Uterus (tissue), 4 donors: Measurements from ENCODE around the gene NOL12. TPM values are rescaled to one million over a fixed set of nuclear protein-coding genes. Genes with fewer than 3 reads are reported as not detected.
A peak's percentile ranks its signal among the peaks of the same experiment; 100 is the strongest.

ENCODE experiments used
- DNase-seq, 2 donors: peaks; one replicate each; pipeline ENCODE4 v3.0.0-alpha.2; 2019 to 2020
- H3K27ac ChIP-seq, 2 donors: fragments of 200-600 bp; sonication (generic); 1 replicate in 1 of 2; 2 replicates in 1 of 2; pipeline ENCODE4 v1.5.1; 2016 to 2018
- H3K27me3 ChIP-seq, 2 donors: fragments of 200-600 bp; sonication (generic); one replicate each; pipeline ENCODE4 v1.5.1; 2018 to 2019; ENCODE audit warnings: control low read depth in 1 of 2
- H3K36me3 ChIP-seq, 2 donors: fragments of 200-600 bp; sonication (generic); one replicate each; pipeline ENCODE4 v1.5.1; 2019; ENCODE audit warnings: control low read depth in 1 of 2
- H3K4me1 ChIP-seq, 2 donors: fragments of 200-600 bp; sonication (generic); one replicate each; pipeline ENCODE4 v1.5.1; 2018 to 2019; ENCODE audit warnings: control low read depth in 1 of 2
- H3K4me3 ChIP-seq, 2 donors: fragments of 200-600 bp; sonication (generic); 1 replicate in 1 of 2; 2 replicates in 1 of 2; pipeline ENCODE4 v1.5.1; 2018 to 2019; ENCODE audit warnings: mild to moderate bottlenecking in 1 of 2
- H3K9me3 ChIP-seq, 2 donors: fragments of 200-600 bp; sonication (generic); one replicate each; pipeline ENCODE4 v1.5.1; 2019; ENCODE audit warnings: control low read depth in 1 of 2
- POLR2A ChIP-seq, 2 donors: fragments of 450-650 bp; IDR thresholded peaks; one replicate each; pipeline ENCODE4 v1.6.1; 2016; ENCODE audit warnings: antibody characterized with exemption in 2 of 2, mild to moderate bottlenecking in 1 of 2, moderate library complexity in 1 of 2
- intact Hi-C: fragments of 100-400 bp; cut with DNase I; formaldehyde crosslinking; loops from one replicate; pipeline ENCODE4 v1.15.1; 2023; ENCODE audit warnings: low total_unique reads
- total RNA-seq, 4 donors: library from RNA; depleted of rRNA in 3 of 4; stranded (reverse); fragments of >200 nt in 3 of 4; gene quantifications; one replicate each; pipeline versions ENCODE4 v1.1.0 to v1.2.4, GENCODE V29; 2014 to 2023
- TF ChIP-seq, protein P1 (sequence below), 4 experiments: fragments of 200-600 bp in 2 of 4; fragments of 450-650 bp in 2 of 4; sonication (generic) in 2 of 4; IDR thresholded peaks; one replicate each; pipeline ENCODE4 v1.5.1; 2016 to 2019; ENCODE audit warnings: antibody characterized with exemption in 4 of 4, mild to moderate bottlenecking in 2 of 4, moderate library complexity in 1 of 4
- donor health status: DM: yes; HTN: yes; CAD: no.

The NOL12 gene
- total RNA-seq, 4 donors from 2014 or later: 11.8 to 74.3 (median 20.9) TPM

- Histone ChIP-seq H3K9me3 (no peaks in the 10 kb centered on the region), H3K36me3 (no peaks in the 10 kb centered on the region), H3K4me3 (no peak overlapping the region), H3K27ac (no peak overlapping the region), H3K4me1 (peaks cover 0 to 7% of the 10 kb centered on the region in 2 donors), H3K27me3 (no peaks in the 10 kb centered on the region)
- TF ChIP-seq POLR2A (IDR thresholded peaks at IDR 0.05): no peak
- TF ChIP-seq, protein P1, sequence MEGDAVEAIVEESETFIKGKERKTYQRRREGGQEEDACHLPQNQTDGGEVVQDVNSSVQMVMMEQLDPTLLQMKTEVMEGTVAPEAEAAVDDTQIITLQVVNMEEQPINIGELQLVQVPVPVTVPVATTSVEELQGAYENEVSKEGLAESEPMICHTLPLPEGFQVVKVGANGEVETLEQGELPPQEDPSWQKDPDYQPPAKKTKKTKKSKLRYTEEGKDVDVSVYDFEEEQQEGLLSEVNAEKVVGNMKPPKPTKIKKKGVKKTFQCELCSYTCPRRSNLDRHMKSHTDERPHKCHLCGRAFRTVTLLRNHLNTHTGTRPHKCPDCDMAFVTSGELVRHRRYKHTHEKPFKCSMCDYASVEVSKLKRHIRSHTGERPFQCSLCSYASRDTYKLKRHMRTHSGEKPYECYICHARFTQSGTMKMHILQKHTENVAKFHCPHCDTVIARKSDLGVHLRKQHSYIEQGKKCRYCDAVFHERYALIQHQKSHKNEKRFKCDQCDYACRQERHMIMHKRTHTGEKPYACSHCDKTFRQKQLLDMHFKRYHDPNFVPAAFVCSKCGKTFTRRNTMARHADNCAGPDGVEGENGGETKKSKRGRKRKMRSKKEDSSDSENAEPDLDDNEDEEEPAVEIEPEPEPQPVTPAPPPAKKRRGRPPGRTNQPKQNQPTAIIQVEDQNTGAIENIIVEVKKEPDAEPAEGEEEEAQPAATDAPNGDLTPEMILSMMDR (IDR thresholded peaks at IDR 0.05): no peak
- intact Hi-C loops: no loop called here
- DNase-seq: no peak
Measured at GRCh38 chr22:37664249-37665101, 21.7 kb upstream of the NOL12 start.

DNA sequence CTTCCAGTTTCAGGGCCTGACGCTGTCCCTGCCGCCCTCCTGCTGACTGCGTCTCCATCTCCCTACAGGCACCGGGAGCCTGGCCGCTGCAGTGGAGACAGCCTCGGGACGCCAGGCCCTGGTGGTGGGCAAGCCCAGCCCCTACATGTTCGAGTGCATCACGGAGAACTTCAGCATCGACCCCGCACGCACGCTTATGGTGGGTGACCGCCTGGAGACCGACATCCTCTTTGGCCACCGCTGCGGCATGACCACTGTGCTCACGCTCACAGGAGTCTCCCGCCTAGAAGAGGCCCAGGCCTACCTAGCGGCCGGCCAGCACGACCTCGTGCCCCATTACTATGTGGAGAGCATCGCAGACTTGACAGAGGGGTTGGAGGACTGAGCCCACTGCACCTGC is 20.7 kb upstream of the NOL12 start:
- Histone ChIP-seq H3K36me3 (no peaks in the 10 kb centered on the region), H3K9me3 (no peaks in the 10 kb centered on the region), H3K4me1 (peaks cover 0 to under 1% of the 10 kb centered on the region in 2 donors), H3K27ac (no peak overlapping the region), H3K4me3 (no peak overlapping the region), H3K27me3 (no peaks in the 10 kb centered on the region)
- intact Hi-C loops: no loop called here
- TF ChIP-seq, protein P1 (IDR thresholded peaks at IDR 0.05): no peak
- no peak for TF ChIP-seq POLR2A (IDR thresholded peaks at IDR 0.05)
- DNase-seq: no peak

GRCh38 chr22:37669586-37669985 is 16.6 kb upstream of the NOL12 start:
- no peak for DNase-seq
- no peak overlapping the region for H3K27ac ChIP-seq
- peaks cover 0 to 9% of the 10 kb centered on the region in 2 donors for H3K4me1 ChIP-seq
- intact Hi-C loops: no loop called here
- TF ChIP-seq POLR2A (IDR thresholded peaks at IDR 0.05): no peak
- TF ChIP-seq, protein P1 (IDR thresholded peaks at IDR 0.05): no peak
- H3K9me3 ChIP-seq: no peaks in the 10 kb centered on the region
- no peak overlapping the region for H3K4me3 ChIP-seq
- H3K27me3 ChIP-seq: no peaks in the 10 kb centered on the region
- H3K36me3 ChIP-seq: no peaks in the 10 kb centered on the region

- DNase-seq: no peak
- H3K27me3 ChIP-seq: no peaks in the 10 kb centered on the region
- no peak overlapping the region for H3K4me3 ChIP-seq
- H3K36me3 ChIP-seq: no peaks in the 10 kb centered on the region
- TF ChIP-seq, protein P1 (IDR thresholded peaks at IDR 0.05): no peak
- no peak for TF ChIP-seq POLR2A (IDR thresholded peaks at IDR 0.05)
- intact Hi-C loops: no loop called here
- no peaks in the 10 kb centered on the region for H3K9me3 ChIP-seq
- H3K4me1 ChIP-seq: peaks cover under 1 to 9% of the 10 kb centered on the region in 2 donors
- H3K27ac ChIP-seq: peak overlapping the region; percentile 93 to 99
Measured at GRCh38 chr22:37672206-37672919, 13.8 kb upstream of the NOL12 start.

GRCh38 chr22:37672920-37673455 is 13.2 kb upstream of the NOL12 start:
- intact Hi-C loops: no loop called here
- DNase-seq: no peak
- Histone ChIP-seq H3K4me3 (no peak overlapping the region), H3K9me3 (no peaks in the 10 kb centered on the region), H3K36me3 (no peaks in the 10 kb centered on the region), H3K4me1 (peaks cover 3 to 14% of the 10 kb centered on the region in 2 donors), H3K27ac (peak overlapping the region; percentile 93 to 99), H3K27me3 (no peaks in the 10 kb centered on the region)
- no peak for TF ChIP-seq POLR2A (IDR thresholded peaks at IDR 0.05)
- TF ChIP-seq, protein P1 (IDR thresholded peaks at IDR 0.05): no peak
